OCI-LY1 (cell line): ENCODE measurements around the gene DYNC1LI2.

ENCODE experiments used
- H2AFZ ChIP-seq: fragments of 200-600 bp; sonication (generic), shearing (Covaris generic); 2 replicates; pipeline ENCODE4 v1.6.0; 2014; ENCODE audit warnings: antibody characterized with exemption, mild to moderate bottlenecking, low read length
- H3F3A ChIP-seq: fragments of 200-600 bp; sonication (generic), shearing (Covaris generic); 2 replicates; pipeline ENCODE4 v1.6.0; 2014; ENCODE audit warnings: mild to moderate bottlenecking, antibody characterized with exemption, low read length, moderate library complexity; ENCODE audit not compliant: insufficient read depth
- H3K27ac ChIP-seq: fragments of 200-600 bp; sonication (generic); 2 replicates; pipeline ENCODE4 v1.5.1; 2014; ENCODE audit warnings: low read length, mixed run types, mild to moderate bottlenecking, low read depth; ENCODE audit not compliant: poor library complexity, severe bottlenecking
- H3K27me3 ChIP-seq: fragments of 200-600 bp; sonication (generic); 2 replicates; pipeline ENCODE4 v1.6.0; 2014; ENCODE audit warnings: antibody characterized with exemption, mild to moderate bottlenecking, low read length, moderate library complexity; ENCODE audit not compliant: insufficient read depth
- H3K36me3 ChIP-seq: fragments of 200-600 bp; sonication (generic); 2 replicates; pipeline ENCODE4 v1.6.1; 2014; ENCODE audit warnings: mild to moderate bottlenecking, antibody characterized with exemption, low read length, moderate library complexity, mixed read lengths; ENCODE audit not compliant: insufficient read depth
- H3K4me1 ChIP-seq: fragments of 200-600 bp; sonication (generic); 2 replicates; pipeline ENCODE4 v1.5.1; 2014; ENCODE audit warnings: mild to moderate bottlenecking, low read length, moderate library complexity; ENCODE audit not compliant: insufficient read depth, severe bottlenecking
- H3K4me2 ChIP-seq: fragments of 200-600 bp; sonication (generic), shearing (Covaris generic); 2 replicates; pipeline ENCODE4 v1.6.1; 2014; ENCODE audit warnings: low read length
- H3K4me3 ChIP-seq: fragments of 200-600 bp; sonication (generic); 2 replicates; pipeline ENCODE4 v1.5.1; 2014; ENCODE audit warnings: low read length, low read depth, mild to moderate bottlenecking, mixed read lengths; ENCODE audit not compliant: poor library complexity, severe bottlenecking
- H3K79me2 ChIP-seq: fragments of 200-600 bp; shearing (Covaris generic); 2 replicates; pipeline ENCODE4 v1.6.1; 2016; ENCODE audit warnings: mixed run types, low read length, mixed read lengths; ENCODE audit not compliant: insufficient read depth
- H3K9ac ChIP-seq: fragments of 200-600 bp; sonication (generic), shearing (Covaris generic); 2 replicates; pipeline ENCODE4 v1.6.1; 2014; ENCODE audit warnings: mild to moderate bottlenecking, low read length, mixed read lengths
- H3K9me2 ChIP-seq: fragments of 200-600 bp; sonication (generic), shearing (Covaris generic); 2 replicates; pipeline ENCODE4 v1.6.1; 2014; ENCODE audit warnings: low read depth, mild to moderate bottlenecking, low read length, mixed read lengths
- H3K9me3 ChIP-seq: fragments of 200-600 bp; shearing (Covaris generic); 2 replicates; pipeline ENCODE4 v1.6.1; 2014; ENCODE audit warnings: low read length, mixed read lengths
- H4K20me1 ChIP-seq: fragments of 200-600 bp; sonication (generic), shearing (Covaris generic); 2 replicates; pipeline ENCODE4 v1.6.0; 2016; ENCODE audit warnings: mild to moderate bottlenecking, low read length; ENCODE audit not compliant: insufficient read depth
- CTCF ChIP-seq: fragments of 200-600 bp; sonication (generic), shearing (Covaris generic); IDR thresholded peaks from 2 replicates; pipeline ENCODE4 v1.5.1; 2017; ENCODE audit warnings: mild to moderate bottlenecking, antibody characterized with exemption, low read length, moderate library complexity, mixed read lengths
- EZH2 ChIP-seq: fragments of 200-600 bp; sonication (generic), shearing (Covaris generic); IDR thresholded peaks from 2 replicates; pipeline ENCODE4 v1.8.0; 2017; ENCODE audit warnings: borderline replicate concordance, mixed run types, mild to moderate bottlenecking, antibody characterized with exemption, low read length, moderate library complexity, mixed read lengths

Gene DYNC1LI2

GRCh38 chr16:66719246-66719645 is 32.2 kb downstream of the DYNC1LI2 start:
- no peak overlapping the region for H3K9ac ChIP-seq
- H3F3A ChIP-seq, result 0 out of 2 replicates have a peak, but pooled peaks cover 4% of the 10 kb centered on the region
- H3K4me3 ChIP-seq, result no peak overlapping the region
- no peak overlapping the region for H3K4me2 ChIP-seq
- peaks cover 25% of the 10 kb centered on the region for H3K36me3 ChIP-seq
- H3K9me2 ChIP-seq, result no peaks in the 10 kb centered on the region
- no peaks in the 10 kb centered on the region for H3K4me1 ChIP-seq
- H3K27ac ChIP-seq, result no peak overlapping the region
- H4K20me1 ChIP-seq, result no peaks in the 10 kb centered on the region
- no peak overlapping the region for H2AFZ ChIP-seq
- no peaks in the 10 kb centered on the region for H3K27me3 ChIP-seq
- TF ChIP-seq EZH2, result no peak
- no peak for TF ChIP-seq CTCF
- no peaks in the 10 kb centered on the region for H3K79me2 ChIP-seq
- no peaks in the 10 kb centered on the region for H3K9me3 ChIP-seq

- H2AFZ ChIP-seq, result no peak overlapping the region
- H3K27me3 ChIP-seq, result no peaks in the 10 kb centered on the region
- no peaks in the 10 kb centered on the region for H4K20me1 ChIP-seq
- no peak overlapping the region for H3K4me2 ChIP-seq
- no peak overlapping the region for H3K27ac ChIP-seq
- no peak overlapping the region for H3K9ac ChIP-seq
- no peak overlapping the region for H3K4me3 ChIP-seq
- no peaks in the 10 kb centered on the region for H3K9me2 ChIP-seq
- peaks cover 10% of the 10 kb centered on the region; the same call in 1 of the 2 replicates for H3K36me3 ChIP-seq
- no peaks in the 10 kb centered on the region for H3K79me2 ChIP-seq
- no peaks in the 10 kb centered on the region for H3K4me1 ChIP-seq
- no peak for TF ChIP-seq EZH2
- no peak for TF ChIP-seq CTCF
- H3K9me3 ChIP-seq, result no peaks in the 10 kb centered on the region
- H3F3A ChIP-seq, result 0 out of 2 replicates have a peak, but pooled peaks cover 4% of the 10 kb centered on the region
Observed at GRCh38 chr16:66717776-66718175, 33.6 kb downstream of the DYNC1LI2 start.

GRCh38 chr16:66717112-66717675 is 34.2 kb downstream of the DYNC1LI2 start:
- no peaks in the 10 kb centered on the region for H3K4me1 ChIP-seq
- H3K4me3 ChIP-seq, result no peak overlapping the region
- no peaks in the 10 kb centered on the region for H3K9me3 ChIP-seq
- H3F3A ChIP-seq, result 0 out of 2 replicates have a peak, but pooled peaks cover 4% of the 10 kb centered on the region
- no peak overlapping the region for H3K9ac ChIP-seq
- H4K20me1 ChIP-seq, result no peaks in the 10 kb centered on the region
- H3K36me3 ChIP-seq, result peaks cover 5% of the 10 kb centered on the region; the same call in 1 of the 2 replicates
- H3K79me2 ChIP-seq, result no peaks in the 10 kb centered on the region
- H2AFZ ChIP-seq, result no peak overlapping the region
- H3K4me2 ChIP-seq, result no peak overlapping the region
- H3K27me3 ChIP-seq, result no peaks in the 10 kb centered on the region
- no peak overlapping the region for H3K27ac ChIP-seq
- H3K9me2 ChIP-seq, result no peaks in the 10 kb centered on the region
- TF ChIP-seq EZH2 (no peak), CTCF (peak; percentile 71)
